ENCODE results near the gene ARHGAP24. TPM values are rescaled to one million over a fixed set of nuclear protein-coding genes. Genes with fewer than 3 reads are reported as not detected.

ARHGAP24 gene
- total and polyA plus RNA-seq, 2 donors (not counting 3 experiments of a cell fraction or from before 2014, with no cell fraction given), result 52.1 to 79.4 TPM

GRCh38 chr4:85496933-85497332 is 22.0 kb downstream of the ARHGAP24 start:
- intact Hi-C loops (cut with micrococcal nuclease), result loop anchor here (5.0 kb wide), 1 partner anchor 545 kb away; no protein-coding TSS in a partner anchor
- Histone ChIP-seq H3K79me2 (ENCODE audit: control insufficient read depth, insufficient read depth, low read length) (no peaks in the 10 kb centered on the region), H3K9ac (replicated peaks; ENCODE audit: extremely low read depth, insufficient read depth, low read length) (no peak overlapping the region), H3K4me3 (replicated peaks in 1 of 3; ENCODE audit: insufficient read depth in 1 of 3, low read depth in 1 of 3, low read length in 3 of 3) (no peak overlapping the region), H3K4me1 (ENCODE audit: control insufficient read depth, extremely low read depth, insufficient read depth, low read length) (peaks cover 16% of the 10 kb centered on the region), H3K4me2 (ENCODE audit: insufficient read depth, low read length) (peak overlapping the region; percentile 47), H4K20me1 (replicated peaks; ENCODE audit: control insufficient read depth, extremely low read depth, insufficient read depth, low read length) (no peaks in the 10 kb centered on the region), H3K9me1 (replicated peaks; ENCODE audit: control insufficient read depth, extremely low read depth, insufficient read depth, low read length) (no peaks in the 10 kb centered on the region), H3K9me3 (replicated peaks; ENCODE audit: control insufficient read depth, insufficient read depth, low read length) (no peaks in the 10 kb centered on the region), H2AFZ (ENCODE audit: low read depth, low read length) (no peak overlapping the region), H3K36me3 (ENCODE audit: control insufficient read depth in 2 of 2, extremely low read depth in 1 of 2, insufficient read depth in 2 of 2, low read length in 2 of 2) (no peaks in the 10 kb centered on the region), H3K27me3 (ENCODE audit: control insufficient read depth in 2 of 2, insufficient read depth in 2 of 2, low read length in 2 of 2) (no peaks in the 10 kb centered on the region), H3K27ac (ENCODE audit: insufficient read depth, low read depth, low read length) (no peak overlapping the region)
- ChIA-PET POLR2A (no interaction called here), CTCF (interaction anchor here (0.8 to 1.9 kb wide), 7 partner anchors 8 to 282 kb away, joined by 3 to 7 read pairs (median 3); no protein-coding TSS in a partner anchor)
- FAIRE-seq (peak; percentile 55), DNase-seq (ENCODE audit: low read depth, low spot score) (peak; percentile 69)
- dilution Hi-C loops (cut with MboI; ENCODE audit: extremely low pct_ligation_motif_present, low sequenced_read_pairs), result no loop called here
- TF ChIP-seq FOS (IDR thresholded peaks at IDR 0.05; ENCODE audit: borderline replicate concordance, insufficient read depth, low read length), result peak; percentile 21
- TF ChIP-seq, protein P1, sequence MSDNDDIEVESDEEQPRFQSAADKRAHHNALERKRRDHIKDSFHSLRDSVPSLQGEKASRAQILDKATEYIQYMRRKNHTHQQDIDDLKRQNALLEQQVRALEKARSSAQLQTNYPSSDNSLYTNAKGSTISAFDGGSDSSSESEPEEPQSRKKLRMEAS (IDR thresholded peaks at IDR 0.05; ENCODE audit: insufficient read depth, insufficient read length), result no peak
- TF ChIP-seq GATA2 (IDR thresholded peaks at IDR 0.05; ENCODE audit: insufficient read depth, insufficient read length, low read depth, low read length), result peak; percentile 24
- no TSS peak for BruUV-seq (replicated peaks)

DNA sequence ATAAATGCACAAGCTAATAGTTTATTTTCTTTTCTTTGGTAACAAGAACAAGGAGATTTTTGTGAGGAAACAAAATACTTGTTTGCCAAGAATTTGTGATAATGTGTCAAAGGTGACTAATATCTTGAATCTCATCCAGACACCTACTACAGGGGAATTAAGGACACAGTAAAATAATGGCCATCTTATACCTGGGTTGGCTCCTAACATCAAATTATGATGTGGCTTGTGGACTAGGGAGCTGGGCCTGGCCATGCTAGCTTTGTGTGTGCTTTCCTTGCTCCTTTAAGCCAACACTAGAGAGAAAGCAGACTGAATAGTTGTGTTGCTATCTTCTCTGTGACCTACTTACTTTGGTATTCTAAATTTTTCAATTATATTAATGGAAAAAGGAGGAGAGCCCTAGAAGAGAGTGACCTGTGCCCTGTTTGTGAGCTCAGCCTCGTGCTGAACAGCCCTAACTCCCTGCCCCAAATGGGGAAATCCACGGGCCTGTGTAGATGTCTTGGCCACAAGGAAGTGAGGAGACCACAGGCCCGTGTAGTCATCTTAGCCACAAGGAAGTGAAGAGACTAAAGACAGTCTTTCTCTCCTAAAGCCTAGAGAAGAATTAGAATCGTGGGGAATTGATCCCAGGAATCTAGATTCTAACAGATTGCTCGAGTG is 23.3 kb downstream of the ARHGAP24 start:
- BruUV-seq (replicated peaks), result no TSS peak
- Histone ChIP-seq H3K27ac (ENCODE audit: insufficient read depth, low read depth, low read length) (no peak overlapping the region), H3K4me1 (ENCODE audit: control insufficient read depth, extremely low read depth, insufficient read depth, low read length) (peaks cover 16% of the 10 kb centered on the region), H3K9me3 (replicated peaks; ENCODE audit: control insufficient read depth, insufficient read depth, low read length) (no peaks in the 10 kb centered on the region), H3K4me3 (replicated peaks in 1 of 3; ENCODE audit: insufficient read depth in 1 of 3, low read depth in 1 of 3, low read length in 3 of 3) (no peak overlapping the region), H3K79me2 (ENCODE audit: control insufficient read depth, insufficient read depth, low read length) (no peaks in the 10 kb centered on the region), H4K20me1 (replicated peaks; ENCODE audit: control insufficient read depth, extremely low read depth, insufficient read depth, low read length) (no peaks in the 10 kb centered on the region), H3K9me1 (replicated peaks; ENCODE audit: control insufficient read depth, extremely low read depth, insufficient read depth, low read length) (no peaks in the 10 kb centered on the region), H3K9ac (replicated peaks; ENCODE audit: extremely low read depth, insufficient read depth, low read length) (no peak overlapping the region), H2AFZ (ENCODE audit: low read depth, low read length) (no peak overlapping the region), H3K4me2 (ENCODE audit: insufficient read depth, low read length) (no peak overlapping the region), H3K27me3 (ENCODE audit: control insufficient read depth in 2 of 2, insufficient read depth in 2 of 2, low read length in 2 of 2) (no peaks in the 10 kb centered on the region), H3K36me3 (ENCODE audit: control insufficient read depth in 2 of 2, extremely low read depth in 1 of 2, insufficient read depth in 2 of 2, low read length in 2 of 2) (no peaks in the 10 kb centered on the region)
- DNase-seq (ENCODE audit: low read depth, low spot score) (no peak), FAIRE-seq (no peak)
- dilution Hi-C loops (cut with MboI; ENCODE audit: extremely low pct_ligation_motif_present, low sequenced_read_pairs) (no loop called here), intact Hi-C loops (cut with micrococcal nuclease) (loop anchor here (5.0 kb wide), 1 partner anchor 544 kb away; no protein-coding TSS in a partner anchor)
- TF ChIP-seq EZH2 (IDR thresholded peaks at IDR 0.05; ENCODE audit: borderline replicate concordance, low read depth, low read length, severe bottlenecking) (no peak), GATA2 (IDR thresholded peaks at IDR 0.05; ENCODE audit: insufficient read depth, insufficient read length, low read depth, low read length) (no peak), POLR2A (IDR thresholded peaks at IDR 0.05; ENCODE audit: low read depth, low read length) (no peak), MYC (IDR thresholded peaks at IDR 0.05; ENCODE audit: low read depth, low read length) (no peak), POLR2AphosphoS5 (IDR thresholded peaks at IDR 0.05; ENCODE audit: insufficient read depth, low read depth, low read length) (no peak), JUN (IDR thresholded peaks at IDR 0.05; ENCODE audit: borderline replicate concordance, insufficient read depth, insufficient read length, low read depth) (no peak), CTCF (IDR thresholded peaks at IDR 0.05; ENCODE audit: extremely low read depth in 1 of 2, insufficient read depth in 1 of 2, low read depth in 1 of 2, low read length in 2 of 2) (no peak), FOS (IDR thresholded peaks at IDR 0.05; ENCODE audit: borderline replicate concordance, insufficient read depth, low read length) (no peak)
- TF ChIP-seq, protein P1 (IDR thresholded peaks at IDR 0.05; ENCODE audit: insufficient read depth, insufficient read length), result no peak
- ChIA-PET CTCF (interaction anchor here (1.0 to 1.5 kb wide), 4 partner anchors 9 to 413 kb away, joined by 3 to 6 read pairs (median 4); no protein-coding TSS in a partner anchor), POLR2A (no interaction called here)

All from endothelial cell of umbilical vein (primary cell).